Right cardiac atrium (tissue), 5 donors: Measurements from ENCODE around the gene SMIM15. TPM values are rescaled to one million over a fixed set of nuclear protein-coding genes. Genes with fewer than 3 reads are reported as not detected.

ENCODE experiments used
- ATAC-seq, 2 donors: fragments of 200-7000 bp; cut with Tn5 transposase; one replicate each; pipeline versions ENCODE4 v1.8.0 to v1.9.1; 2020; ENCODE audit warnings: moderate library complexity in 2 of 2, mild to moderate bottlenecking in 1 of 2
- DNase-seq, 3 donors: peaks; one replicate each; pipeline ENCODE4 v3.0.0-alpha.2; 2020
- H3K27ac ChIP-seq: one replicate; pipeline ENCODE4 v1.5.1; 2013; ENCODE audit warnings: mild to moderate bottlenecking, low read length, control low read depth, moderate library complexity
- H3K27me3 ChIP-seq: one replicate; pipeline ENCODE4 v1.6.1; 2013; ENCODE audit not compliant: control insufficient read depth, insufficient read depth
- H3K4me1 ChIP-seq: one replicate; pipeline ENCODE4 v1.6.1; 2013; ENCODE audit warnings: low read length; ENCODE audit not compliant: control insufficient read depth, insufficient read depth
- H3K4me3 ChIP-seq: one replicate; pipeline ENCODE4 v1.5.1; 2013; ENCODE audit warnings: low read length, control low read depth
- H3K9me3 ChIP-seq: one replicate; pipeline ENCODE4 v1.6.1; 2013; ENCODE audit warnings: low read length; ENCODE audit not compliant: control insufficient read depth
- WGBS: extraction: QIAGEN DNeasy Blood & Tissue Kit; methylation state at CpG from one replicate; pipeline ENCODE4 v1.1.7; 2013; 5-methylcytosine and 5-hydroxymethylcytosine counted together
- intact Hi-C, 4 donors: fragments of 100-400 bp; cut with DNase I; formaldehyde crosslinking; loops; one replicate each; pipeline versions ENCODE4 v1.11.0 to v1.14.0; 2022 to 2023
- polyA plus RNA-seq: library from polyadenylated mRNA; stranded (reverse); fragments of 200-250 nt; gene quantifications from one replicate; pipeline ENCODE4 v1.2.3, GENCODE V29; 2013
- total RNA-seq, 4 donors: library from RNA; stranded (reverse); fragmentation: NEBNext Ultra II Directional; extraction: Animal tissue kit (Norgen Biotek cat#: 25700); gene quantifications; one replicate each; pipeline ENCODE4 v1.2.1, GENCODE V29; 2021
- donor health status: healthy with polysubstance abuse.
- donor health status: DM: no; HTN: yes; CAD: no.
- donor health status: DM: no; HTN: no; CAD: no.
- donor health status: DM: no; HTN: yes; CAD: no; lungs with severe emphysema.
- donor health status: DM: yes; HTN: yes; CAD: no.

Gene SMIM15
- total and polyA plus RNA-seq, 5 donors = 14.2 to 30.3 (median 26.9) TPM

DNA sequence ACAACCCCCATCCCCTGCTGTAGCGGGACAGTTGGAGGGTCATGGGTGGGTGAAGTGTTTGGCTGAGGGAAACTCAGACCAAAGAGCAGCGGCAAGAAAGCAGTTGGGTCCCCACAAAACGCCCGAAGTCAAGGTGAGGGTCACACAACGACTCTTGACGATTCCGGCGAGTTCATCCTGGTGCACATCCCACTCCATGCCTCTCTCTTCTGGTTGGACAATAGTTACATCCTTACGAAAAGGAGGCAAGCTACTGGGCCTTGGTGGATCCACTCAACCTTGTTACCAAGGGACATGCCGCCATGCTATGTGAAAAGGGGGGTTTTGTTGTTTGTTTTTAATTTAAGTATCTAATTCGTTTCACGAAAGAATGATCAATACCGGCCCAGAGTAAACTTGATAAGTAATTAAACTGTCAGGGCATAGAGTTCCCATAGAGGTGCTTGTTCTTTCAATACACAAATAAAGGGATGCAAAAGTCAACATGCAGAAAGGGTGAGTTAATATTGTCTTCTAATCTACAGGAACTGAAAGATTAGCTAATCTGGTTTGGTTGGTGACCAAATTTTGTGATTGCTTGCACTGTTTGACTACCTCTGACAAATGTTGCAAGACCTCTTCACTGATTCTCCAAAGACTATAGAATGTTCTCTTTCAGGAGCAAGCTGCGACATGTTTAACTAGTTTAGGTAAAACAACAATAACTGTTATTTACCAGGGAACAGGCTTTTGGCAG is 732 bp upstream of the SMIM15 start:
- peaks cover 5% of the 10 kb centered on the region for H3K4me1 ChIP-seq
- H3K9me3 ChIP-seq = no peaks in the 10 kb centered on the region
- H3K27me3 ChIP-seq = no peaks in the 10 kb centered on the region
- intact Hi-C loops = loop anchor here in 3 of 4 donors (5.0 to 10.0 kb wide), 3 partner anchors 152 to 169 kb away; partner anchors contain the start of gene ZSWIM6 (in 1 of the 3)
- ATAC-seq = peak; percentile 47 to 50
- 30% methylated on average over 14 of the region's 14 CpGs for WGBS
- peak overlapping the region; percentile 81 for H3K27ac ChIP-seq
- H3K4me3 ChIP-seq = peak overlapping the region; percentile 60
- DNase-seq = peak in 1 of 3 donors; percentile 15

GRCh38 chr5:61160497-61160896 is 1.8 kb downstream of the SMIM15 start:
- ATAC-seq (no peak), DNase-seq (no peak)
- no peak overlapping the region for H3K4me3 ChIP-seq
- intact Hi-C loops = loop anchor here in 3 of 4 donors (5.0 to 10.0 kb wide), 3 partner anchors 154 to 172 kb away; partner anchors contain the start of gene ZSWIM6 (in 1 of the 3)
- peaks cover 5% of the 10 kb centered on the region for H3K4me1 ChIP-seq
- no peaks in the 10 kb centered on the region for H3K27me3 ChIP-seq
- WGBS = 91% methylated on average over 3 of the region's 3 CpGs
- H3K9me3 ChIP-seq = no peaks in the 10 kb centered on the region
- H3K27ac ChIP-seq = no peak overlapping the region

DNA sequence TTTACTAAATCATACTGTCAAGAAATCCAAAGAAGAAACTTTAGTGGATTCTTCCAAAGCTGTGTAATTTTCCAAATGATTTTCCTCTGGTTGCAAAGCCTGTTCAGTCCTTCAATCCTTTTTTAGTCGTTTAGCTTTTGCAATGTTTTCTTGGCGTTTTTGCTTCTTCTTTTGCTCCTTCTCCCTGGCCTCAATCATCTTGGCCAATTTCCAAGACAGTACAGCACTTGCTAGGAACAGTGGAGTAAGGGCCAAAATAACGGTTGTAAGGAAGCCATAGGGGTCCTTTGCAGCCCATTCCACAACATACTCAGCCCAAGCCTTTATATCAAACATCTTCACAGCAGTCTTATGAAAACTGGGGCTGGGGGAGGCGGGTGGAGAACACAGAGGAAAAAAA is 2.4 kb downstream of the SMIM15 start:
- no peak for DNase-seq
- Histone ChIP-seq H3K4me1 (peaks cover 5% of the 10 kb centered on the region), H3K4me3 (no peak overlapping the region), H3K27me3 (no peaks in the 10 kb centered on the region), H3K9me3 (no peaks in the 10 kb centered on the region), H3K27ac (no peak overlapping the region)
- 46% methylated on average over 4 of the region's 4 CpGs for WGBS
- intact Hi-C loops = loop anchor here in 3 of 4 donors (5.0 to 10.0 kb wide), 3 partner anchors 155 to 172 kb away; partner anchors contain the start of gene ZSWIM6 (in 1 of the 3)
- ATAC-seq = no peak

DNA sequence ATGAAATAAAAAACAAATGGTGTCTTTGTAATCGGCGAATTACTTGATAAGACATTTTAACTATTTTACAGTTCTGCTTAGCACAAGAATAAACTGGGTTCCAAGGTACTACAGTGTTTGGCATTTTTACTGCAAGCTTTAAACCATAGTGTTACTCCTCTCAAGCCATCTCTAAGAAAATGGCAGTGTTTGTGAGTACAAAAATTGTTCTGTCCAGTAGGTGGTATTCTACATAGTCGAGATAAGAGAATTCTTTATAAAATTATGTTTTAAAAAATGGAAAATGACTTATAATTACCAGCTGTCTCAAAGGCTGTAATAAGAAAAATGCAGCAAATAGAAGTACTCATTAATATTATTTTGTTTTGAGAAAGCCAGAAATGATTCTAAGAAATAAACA is 3.2 kb downstream of the SMIM15 start:
- Histone ChIP-seq H3K27me3 (no peaks in the 10 kb centered on the region), H3K4me3 (no peak overlapping the region), H3K4me1 (peaks cover 3% of the 10 kb centered on the region), H3K27ac (no peak overlapping the region), H3K9me3 (no peaks in the 10 kb centered on the region)
- ATAC-seq (no peak), DNase-seq (no peak)
- intact Hi-C loops = no loop called here
- WGBS = 91% methylated on average over 3 of the region's 3 CpGs

- intact Hi-C loops = no loop called here
- DNase-seq (no peak), ATAC-seq (no peak)
- WGBS = 84% methylated on average over 2 of the region's 2 CpGs
- Histone ChIP-seq H3K27ac (no peak overlapping the region), H3K4me1 (no peaks in the 10 kb centered on the region), H3K4me3 (no peak overlapping the region), H3K27me3 (no peaks in the 10 kb centered on the region), H3K9me3 (no peaks in the 10 kb centered on the region)
These were observed 10.4 kb downstream of the SMIM15 start for GRCh38 chr5:61151893-61152292.

DNA sequence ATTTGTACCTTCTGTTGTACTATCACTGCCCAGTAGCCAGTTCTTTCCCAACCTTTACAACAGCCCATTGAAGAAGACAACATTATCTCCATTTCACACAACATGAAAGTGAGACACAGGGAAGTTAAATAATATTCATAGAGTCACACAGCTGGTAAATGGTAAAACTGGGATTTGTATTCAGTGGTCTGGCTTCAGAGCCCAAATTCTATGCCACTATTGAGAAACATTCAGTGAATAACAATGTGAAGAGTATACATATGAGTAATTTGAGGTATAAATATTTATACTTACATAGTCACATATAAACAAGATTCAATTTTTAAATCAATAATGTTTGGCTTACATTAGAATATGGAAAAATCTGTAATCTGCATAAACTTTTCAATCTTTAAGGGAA is 13.8 kb downstream of the SMIM15 start:
- no peaks in the 10 kb centered on the region for H3K9me3 ChIP-seq
- no peaks in the 10 kb centered on the region for H3K27me3 ChIP-seq
- intact Hi-C loops = no loop called here
- H3K4me3 ChIP-seq = no peak overlapping the region
- DNase-seq (no peak), ATAC-seq (no peak)
- H3K4me1 ChIP-seq = no peaks in the 10 kb centered on the region
- H3K27ac ChIP-seq = no peak overlapping the region

DNA sequence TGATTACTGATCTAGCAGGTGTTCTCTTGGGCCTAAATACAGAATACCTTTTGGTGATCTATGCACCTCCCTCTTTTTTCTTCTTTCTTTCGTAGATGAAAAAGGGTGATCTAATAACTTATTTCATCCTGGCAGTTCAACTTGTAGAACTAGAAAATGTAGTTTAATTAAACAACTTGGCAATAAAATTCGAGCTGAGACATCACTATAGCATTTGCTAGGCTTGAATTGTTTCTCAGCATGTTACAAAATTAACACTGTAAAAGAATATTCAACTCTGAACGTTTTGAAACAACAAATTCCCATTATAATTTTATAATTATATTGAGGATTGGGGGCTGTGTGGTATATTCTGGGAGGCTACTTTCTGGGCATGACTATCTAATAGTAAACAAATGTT is 19.5 kb downstream of the SMIM15 start:
- no peak overlapping the region for H3K4me3 ChIP-seq
- no peaks in the 10 kb centered on the region for H3K9me3 ChIP-seq
- H3K27ac ChIP-seq = no peak overlapping the region
- intact Hi-C loops = no loop called here
- no peak for DNase-seq
- no peaks in the 10 kb centered on the region for H3K27me3 ChIP-seq
- no peak for ATAC-seq
- 84% methylated on average over 3 of the region's 3 CpGs for WGBS
- H3K4me1 ChIP-seq = no peaks in the 10 kb centered on the region

- Histone ChIP-seq H3K4me3 (no peak overlapping the region), H3K27ac (no peak overlapping the region), H3K9me3 (no peaks in the 10 kb centered on the region), H3K4me1 (no peaks in the 10 kb centered on the region), H3K27me3 (no peaks in the 10 kb centered on the region)
- 98% methylated on average over 1 of the region's 1 CpG for WGBS
- ATAC-seq = no peak
- no peak for DNase-seq
- intact Hi-C loops = no loop called here
These were observed 19.9 kb downstream of the SMIM15 start for GRCh38 chr5:61142391-61142790.

- 50% methylated on average over 1 of the region's 1 CpG for WGBS
- ATAC-seq = no peak
- Histone ChIP-seq H3K9me3 (no peaks in the 10 kb centered on the region), H3K4me3 (no peak overlapping the region), H3K27me3 (no peaks in the 10 kb centered on the region), H3K4me1 (no peaks in the 10 kb centered on the region), H3K27ac (no peak overlapping the region)
- intact Hi-C loops = no loop called here
- DNase-seq = no peak
These were observed 20.5 kb downstream of the SMIM15 start for GRCh38 chr5:61141801-61142200.

- Histone ChIP-seq H3K4me3 (no peak overlapping the region), H3K27me3 (no peaks in the 10 kb centered on the region), H3K27ac (no peak overlapping the region), H3K9me3 (no peaks in the 10 kb centered on the region), H3K4me1 (no peaks in the 10 kb centered on the region)
- intact Hi-C loops = no loop called here
- 88% methylated on average over 4 of the region's 4 CpGs for WGBS
- ATAC-seq (no peak), DNase-seq (no peak)
These were observed 22.3 kb downstream of the SMIM15 start for GRCh38 chr5:61139931-61140330.

GRCh38 chr5:61139094-61139873 is 23.0 kb downstream of the SMIM15 start:
- H3K4me1 ChIP-seq = no peaks in the 10 kb centered on the region
- no peak overlapping the region for H3K4me3 ChIP-seq
- H3K9me3 ChIP-seq = no peaks in the 10 kb centered on the region
- DNase-seq (no peak), ATAC-seq (no peak)
- WGBS = 79% methylated on average over 5 of the region's 5 CpGs
- H3K27me3 ChIP-seq = no peaks in the 10 kb centered on the region
- H3K27ac ChIP-seq = no peak overlapping the region
- intact Hi-C loops = no loop called here
